Muscle of arm (tissue), 12 donors: ENCODE results near the gene QPRT. TPM values are rescaled to one million over a fixed set of nuclear protein-coding genes. Genes with fewer than 3 reads are reported as not detected.
"Not testable (repeated sequence)": the region's sequence is repeated elsewhere in the genome, so short reads cannot be mapped to it uniquely, and the experiment has no call there.

ENCODE experiments used
- DNase-seq: peaks from one replicate; pipeline ENCODE4 v3.0.0-alpha.2; 2013
- polyA plus RNA-seq, 12 donors: library from polyadenylated mRNA; unstranded; fragments of 120-200 nt; gene quantifications; one replicate each; pipeline ENCODE4 v1.2.1, GENCODE V29; 2013; ENCODE audit not compliant: insufficient read length in 12 of 12

The QPRT gene
- polyA plus RNA-seq, 12 donors, result 42.0 to 115 (median 54.3) TPM; not detected in 1

GRCh38 chr16:29656688-29657523 is 22.1 kb upstream of the QPRT start:
- DNase-seq, result no peak

- DNase-seq, result no peak
Measured at GRCh38 chr16:29658705-29659104, 20.3 kb upstream of the QPRT start.

GRCh38 chr16:29662000-29662728 is 16.8 kb upstream of the QPRT start:
- DNase-seq, result no peak

GRCh38 chr16:29662729-29663015 is 16.3 kb upstream of the QPRT start:
- no peak for DNase-seq

- DNase-seq, result no peak
Measured at GRCh38 chr16:29663016-29663806, 15.8 kb upstream of the QPRT start, which contains the start of gene SPN. Gene SPN (plus strand): TSS chr16:29663247. CDS start chr16:29663729, 482 bp downstream.

GRCh38 chr16:29663807-29664090 is 15.2 kb upstream of the QPRT start:
- DNase-seq, result no peak

GRCh38 chr16:29664091-29664921 is 14.7 kb upstream of the QPRT start:
- no peak for DNase-seq

GRCh38 chr16:29665294-29666077 is 13.5 kb upstream of the QPRT start:
- no peak for DNase-seq

- not testable (repeated sequence) for DNase-seq
Measured at GRCh38 chr16:29667322-29667610, 11.7 kb upstream of the QPRT start.

- DNase-seq, result no peak
Measured at GRCh38 chr16:29667755-29668154, 11.2 kb upstream of the QPRT start.

GRCh38 chr16:29668267-29668666 is 10.7 kb upstream of the QPRT start:
- DNase-seq, result no peak

GRCh38 chr16:29673501-29673900 is 5.5 kb upstream of the QPRT start:
- DNase-seq, result no peak

- peak; percentile 61 for DNase-seq
Measured at GRCh38 chr16:29674188-29674587, 4.8 kb upstream of the QPRT start.

GRCh38 chr16:29675811-29676643 is 3.0 kb upstream of the QPRT start:
- DNase-seq, result no peak

GRCh38 chr16:29676989-29677785 is 1.8 kb upstream of the QPRT start:
- no peak for DNase-seq

GRCh38 chr16:29680180-29680598 is 1.2 kb downstream of the QPRT start:
- no peak for DNase-seq

GRCh38 chr16:29683543-29684090 is 4.6 kb downstream of the QPRT start:
- DNase-seq, result no peak

- no peak for DNase-seq
Measured at GRCh38 chr16:29684679-29685078, 5.7 kb downstream of the QPRT start.

- no peak for DNase-seq
Measured at GRCh38 chr16:29686740-29687332, 7.9 kb downstream of the QPRT start.
